Measurements from ENCODE around the gene HEATR5B. TPM values are rescaled to one million over a fixed set of nuclear protein-coding genes. Genes with fewer than 3 reads are reported as not detected.

HEATR5B gene
- total RNA-seq (2022; extraction: Qiagen RNA extraction): 4.8 to 8.7 TPM (median 7.2 TPM) in 5 replicates

DNA sequence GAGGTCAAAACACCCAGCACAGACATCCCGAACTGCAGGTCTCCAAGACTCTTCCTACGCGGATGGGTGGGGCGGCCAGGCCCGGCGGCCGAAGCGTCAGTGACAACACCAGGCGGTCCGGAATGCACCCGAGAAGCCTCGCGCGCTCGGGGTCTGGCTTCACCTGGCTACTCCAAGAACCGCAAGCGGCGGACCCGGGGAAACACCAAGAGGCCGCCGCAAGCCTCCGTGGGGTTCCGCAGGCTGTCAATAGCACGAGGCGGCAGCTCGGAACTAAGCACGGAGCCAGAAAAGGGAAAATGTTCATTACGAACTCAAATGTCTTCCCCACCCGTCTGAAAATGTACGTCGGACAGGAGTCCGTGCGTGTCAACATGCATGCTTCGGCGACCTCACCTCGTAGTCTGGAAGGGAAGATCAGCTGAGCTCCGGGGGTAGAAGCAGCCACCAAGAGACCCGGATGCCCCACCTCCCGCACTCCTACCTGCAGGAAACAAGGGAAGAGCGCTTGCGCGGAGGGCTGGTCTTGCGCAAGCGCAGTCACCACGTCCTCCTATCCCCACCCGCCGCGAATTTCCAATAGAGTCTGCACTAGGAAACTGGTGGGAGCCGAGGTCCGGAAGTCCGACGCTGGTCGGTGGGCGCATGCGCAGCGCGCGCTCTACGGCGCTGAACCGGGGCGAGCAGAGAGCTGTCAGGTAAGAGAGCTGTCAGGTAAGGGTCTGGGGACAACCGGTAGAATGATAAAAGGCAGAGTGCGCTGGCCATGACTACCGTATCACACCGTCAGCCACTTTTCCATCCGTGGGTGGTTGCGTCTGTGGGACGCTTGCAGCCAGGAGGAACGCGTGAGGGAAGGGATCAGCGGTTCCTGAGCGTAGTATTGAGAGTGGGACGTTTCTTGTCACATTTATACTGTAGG, at the start of gene HEATR5B, which contains the start of gene GPATCH11:
TSS of gene HEATR5B (minus strand) at position 500 of the 922 bp plus-strand sequence. CDS start 958 bp downstream, outside the sequence.
TSS of gene GPATCH11 (plus strand) at position 646 of the 922 bp plus-strand sequence. CDS start 3,864 bp downstream, outside the sequence.

GRCh38 chr2:36966370-36967235, 117.6 kb downstream of the HEATR5B start, which contains the start of gene STRN:
TSS of gene STRN (minus strand) at chr2:36966536. CDS start at chr2:36966463, 73 bp downstream.

Other genes starting within 250 kb of the HEATR5B start
- 11.3 to 24.0 TPM (median 21.0 TPM) in 5 replicates for gene STRN, start 117.8 kb downstream of the HEATR5B start, total RNA-seq (2022; extraction: Qiagen RNA extraction)
- gene GPATCH11, start 146 bp upstream of the HEATR5B start, total RNA-seq (2022; extraction: Qiagen RNA extraction): 9.0 to 12.0 TPM (median 11.0 TPM) in 5 replicates
- 19.8 to 29.5 TPM (median 27.2 TPM) in 5 replicates for gene EIF2AK2, start 72.6 kb upstream of the HEATR5B start, total RNA-seq (2022; extraction: Qiagen RNA extraction)
- gene SULT6B1, start 104.3 kb upstream of the HEATR5B start, total RNA-seq (2022; extraction: Qiagen RNA extraction): not detected in 5 replicates
- gene CEBPZOS, start 112.1 kb upstream of the HEATR5B start, total RNA-seq (2022; extraction: Qiagen RNA extraction): 40.0 to 46.0 TPM (median 41.6 TPM) in 5 replicates
- 66.5 to 83.0 TPM (median 68.5 TPM) in 5 replicates for gene CEBPZ, start 147.2 kb upstream of the HEATR5B start, total RNA-seq (2022; extraction: Qiagen RNA extraction)
- 15.0 to 20.9 TPM (median 17.2 TPM) in 5 replicates for gene NDUFAF7, start 147.3 kb upstream of the HEATR5B start, total RNA-seq (2022; extraction: Qiagen RNA extraction)
- 9.5 to 17.0 TPM (median 14.7 TPM) in 5 replicates for gene PRKD3, start 240.5 kb upstream of the HEATR5B start, total RNA-seq (2022; extraction: Qiagen RNA extraction)